Measurements from ENCODE around the gene KCNJ18.

DNA sequence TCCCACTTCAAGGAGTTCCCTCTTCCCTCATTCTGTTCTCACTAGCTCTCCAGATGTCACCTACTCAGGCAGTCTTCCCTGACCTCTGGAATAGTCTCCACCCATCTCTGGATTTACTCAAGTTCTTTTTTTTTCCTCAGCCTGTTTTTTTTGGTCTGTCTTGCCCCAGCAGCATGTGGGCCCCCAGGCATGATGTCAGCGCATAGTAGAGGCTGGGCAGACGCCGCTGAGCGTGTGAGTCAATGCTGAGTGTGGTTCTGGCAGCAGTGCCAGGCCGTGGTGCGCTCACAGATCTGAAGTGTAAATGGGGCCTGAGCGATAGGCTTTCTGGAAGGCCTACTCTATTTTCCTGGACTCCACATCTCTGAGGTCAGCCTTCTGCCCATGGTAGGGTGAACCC lies 2.7 kb upstream of the KCNJ18 start:
- no peak for TF ChIP-seq LCORL (IDR thresholded peaks at IDR 0.05)
- TF ChIP-seq LCORL (CRISPR knock-in tag; IDR thresholded peaks at IDR 0.05) = no peak
- TF ChIP-seq ZNF33B (CRISPR knock-in tag; IDR thresholded peaks at IDR 0.05) = no peak
- TF ChIP-seq CENPT (CRISPR knock-in tag; IDR thresholded peaks at IDR 0.05; ENCODE audit: low read depth) = no peak
- no peak for TF ChIP-seq SMC3 (IDR thresholded peaks at IDR 0.05; ENCODE audit: low read length)
- TF ChIP-seq MYNN (CRISPR knock-in tag; IDR thresholded peaks at IDR 0.05; ENCODE audit: low read depth) = no peak
- TF ChIP-seq ZNF510 (CRISPR knock-in tag; IDR thresholded peaks at IDR 0.05; ENCODE audit: low read depth) = no peak
- TF ChIP-seq EP300 (IDR thresholded peaks at IDR 0.05; ENCODE audit: low read depth in 2 of 2, low read length in 2 of 2) = no peak
- no peak for TF ChIP-seq EP300 (CRISPR knock-in tag; IDR thresholded peaks at IDR 0.05; ENCODE audit: borderline replicate concordance)
- no peak for TF ChIP-seq CTCF (CRISPR knock-in tag; IDR thresholded peaks at IDR 0.05)
- TF ChIP-seq, protein P1, sequence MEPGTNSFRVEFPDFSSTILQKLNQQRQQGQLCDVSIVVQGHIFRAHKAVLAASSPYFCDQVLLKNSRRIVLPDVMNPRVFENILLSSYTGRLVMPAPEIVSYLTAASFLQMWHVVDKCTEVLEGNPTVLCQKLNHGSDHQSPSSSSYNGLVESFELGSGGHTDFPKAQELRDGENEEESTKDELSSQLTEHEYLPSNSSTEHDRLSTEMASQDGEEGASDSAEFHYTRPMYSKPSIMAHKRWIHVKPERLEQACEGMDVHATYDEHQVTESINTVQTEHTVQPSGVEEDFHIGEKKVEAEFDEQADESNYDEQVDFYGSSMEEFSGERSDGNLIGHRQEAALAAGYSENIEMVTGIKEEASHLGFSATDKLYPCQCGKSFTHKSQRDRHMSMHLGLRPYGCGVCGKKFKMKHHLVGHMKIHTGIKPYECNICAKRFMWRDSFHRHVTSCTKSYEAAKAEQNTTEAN (CRISPR knock-in tag; conservative IDR thresholded peaks at IDR 0.05) = no peak
- no peak for TF ChIP-seq ZNF34 (CRISPR knock-in tag; IDR thresholded peaks at IDR 0.05; ENCODE audit: borderline replicate concordance)
- no peak for TF ChIP-seq ZNF773 (CRISPR knock-in tag; IDR thresholded peaks at IDR 0.05; ENCODE audit: borderline replicate concordance)
- TF ChIP-seq FOSL2 (CRISPR knock-in tag; IDR thresholded peaks at IDR 0.05) = no peak
- no peak for TF ChIP-seq UBTF (CRISPR knock-in tag; IDR thresholded peaks at IDR 0.05)

All from HepG2 (cell line).